Amniotic epithelial cell (primary cell): ENCODE results near the gene ZDHHC11B.
"Not testable (repeated sequence)": the region's sequence is repeated elsewhere in the genome, so short reads cannot be mapped to it uniquely, and the experiment has no call there.

Experiments
- DNase-seq: peaks from one replicate; pipeline ENCODE4 v3.0.0-alpha.2; 2010; ENCODE audit warnings: low read depth

ZDHHC11B gene

GRCh38 chr5:685262-686171 lies 99.0 kb downstream of the ZDHHC11B start:
- no peak for DNase-seq

GRCh38 chr5:684751-685216 lies 99.7 kb downstream of the ZDHHC11B start:
- DNase-seq = no peak

GRCh38 chr5:683551-684481 lies 100.7 kb downstream of the ZDHHC11B start:
- no peak for DNase-seq

GRCh38 chr5:682651-683358 lies 101.7 kb downstream of the ZDHHC11B start:
- not testable (repeated sequence) for DNase-seq

- not testable (repeated sequence) for DNase-seq
Observed at GRCh38 chr5:682216-682615, 102.3 kb downstream of the ZDHHC11B start.

GRCh38 chr5:681317-682191 lies 103.0 kb downstream of the ZDHHC11B start:
- not testable (repeated sequence) for DNase-seq

- DNase-seq = not testable (repeated sequence)
Observed at GRCh38 chr5:680836-681235, 103.7 kb downstream of the ZDHHC11B start.

GRCh38 chr5:680118-680795 lies 104.3 kb downstream of the ZDHHC11B start:
- DNase-seq = not testable (repeated sequence)

GRCh38 chr5:679166-679895 lies 105.2 kb downstream of the ZDHHC11B start:
- not testable (repeated sequence) for DNase-seq

GRCh38 chr5:678521-678920 lies 106.0 kb downstream of the ZDHHC11B start:
- not testable (repeated sequence) for DNase-seq

GRCh38 chr5:677131-678101 lies 107.1 kb downstream of the ZDHHC11B start:
- no peak for DNase-seq

GRCh38 chr5:676699-677076 lies 107.8 kb downstream of the ZDHHC11B start:
- no peak for DNase-seq

GRCh38 chr5:675871-676698 lies 108.4 kb downstream of the ZDHHC11B start:
- DNase-seq = no peak

GRCh38 chr5:675111-675870 lies 109.2 kb downstream of the ZDHHC11B start:
- DNase-seq = no peak

- DNase-seq = no peak
Observed at GRCh38 chr5:674630-675011, 109.9 kb downstream of the ZDHHC11B start.

GRCh38 chr5:673831-674629 lies 110.5 kb downstream of the ZDHHC11B start:
- no peak for DNase-seq
